NCI-H1694 (cell line): ENCODE results near the gene CACNB2.
"Not testable (repeated sequence)": the region's sequence is repeated elsewhere in the genome, so short reads cannot be mapped to it uniquely, and the experiment has no call there.

ENCODE experiments used
- DNase-seq: peaks from one replicate; lab custom pipeline; 2025; lab: John Stamatoyannopoulos, UW

Gene CACNB2

DNA sequence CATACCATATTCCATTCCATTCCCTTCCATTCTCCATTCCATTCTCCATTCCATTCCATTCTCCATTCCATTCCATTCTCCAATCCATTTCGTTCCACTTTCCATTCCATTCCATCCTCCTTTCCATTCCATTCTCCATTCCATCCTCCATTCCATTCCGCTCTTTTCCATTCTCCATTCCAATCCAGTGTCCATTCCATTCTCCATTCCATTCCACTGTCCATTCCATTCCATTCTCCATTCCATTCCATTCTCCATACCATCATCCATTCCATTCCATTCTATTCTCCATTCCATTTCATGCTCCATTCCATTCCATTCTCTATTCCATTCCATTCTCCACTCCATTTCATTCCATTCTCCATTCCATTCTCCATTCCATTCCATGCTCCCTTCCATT is 430.2 kb downstream of the CACNB2 start:
- not testable (repeated sequence) for DNase-seq

GRCh38 chr10:18571076-18571475 is 430.9 kb downstream of the CACNB2 start:
- no peak for DNase-seq

GRCh38 chr10:18571780-18572179 is 431.6 kb downstream of the CACNB2 start:
- no peak for DNase-seq

- DNase-seq = no peak
Observed at GRCh38 chr10:18572959-18573561, 432.8 kb downstream of the CACNB2 start.

DNA sequence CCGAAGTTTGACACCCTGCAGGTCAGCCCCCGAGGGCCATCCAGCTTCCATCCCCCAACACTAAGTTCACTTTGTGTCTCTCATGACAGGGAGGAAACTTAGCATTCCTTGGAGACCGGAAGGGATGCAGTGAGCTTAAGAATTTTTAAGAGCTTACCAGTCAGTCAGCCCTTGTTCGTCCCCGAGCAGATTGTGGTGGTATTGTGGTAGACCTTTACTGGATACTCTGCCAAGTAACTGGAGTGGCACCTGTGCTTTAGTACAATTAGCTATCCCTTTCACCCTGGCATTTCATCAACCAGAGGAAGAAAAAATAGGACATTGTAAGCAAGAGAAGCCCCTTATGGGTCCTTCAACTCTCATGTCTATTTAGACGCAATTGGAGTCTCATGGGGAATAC is 436.4 kb downstream of the CACNB2 start:
- DNase-seq = no peak

GRCh38 chr10:18577823-18578685 is 437.8 kb downstream of the CACNB2 start:
- no peak for DNase-seq

- DNase-seq = no peak
Observed at GRCh38 chr10:18582803-18583202, 442.6 kb downstream of the CACNB2 start.

GRCh38 chr10:18583575-18584270 is 443.5 kb downstream of the CACNB2 start:
- no peak for DNase-seq

GRCh38 chr10:18586637-18587036 is 446.4 kb downstream of the CACNB2 start:
- DNase-seq = not testable (repeated sequence)

DNA sequence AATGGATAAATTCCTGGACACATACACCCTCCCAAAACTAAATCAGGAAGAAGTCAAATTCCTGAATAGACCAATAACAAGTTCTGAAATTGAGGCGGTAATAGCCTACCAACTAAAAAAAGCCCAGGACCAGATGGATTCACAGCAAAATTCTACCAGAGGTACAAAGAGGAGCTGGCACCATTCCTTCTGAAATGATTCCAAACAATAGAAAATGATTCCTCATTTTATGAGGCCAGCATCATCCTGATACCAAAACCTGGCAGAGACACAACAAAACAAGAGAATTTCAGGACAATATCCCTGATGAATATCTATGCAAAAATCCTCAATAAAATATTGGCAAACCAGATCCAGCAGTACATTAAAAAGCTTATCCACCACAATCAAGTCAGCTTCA is 450.9 kb downstream of the CACNB2 start:
- DNase-seq = not testable (repeated sequence)
